GM08714 (cell line): ENCODE results near the gene OR1J4.

Experiments used
- H3K4me3 ChIP-seq: fragments of 200-500 bp; sonication (Bioruptor generic); 2 replicates; pipeline ENCODE4 v1.5.1; 2014; ENCODE audit warnings: mild to moderate bottlenecking, low read length, inconsistent platforms
- ZNF274 ChIP-seq: IDR thresholded peaks from 2 replicates; pipeline ENCODE4 v1.6.1; 2012; ENCODE audit warnings: mild to moderate bottlenecking, low read depth, low read length

Gene OR1J4

DNA sequence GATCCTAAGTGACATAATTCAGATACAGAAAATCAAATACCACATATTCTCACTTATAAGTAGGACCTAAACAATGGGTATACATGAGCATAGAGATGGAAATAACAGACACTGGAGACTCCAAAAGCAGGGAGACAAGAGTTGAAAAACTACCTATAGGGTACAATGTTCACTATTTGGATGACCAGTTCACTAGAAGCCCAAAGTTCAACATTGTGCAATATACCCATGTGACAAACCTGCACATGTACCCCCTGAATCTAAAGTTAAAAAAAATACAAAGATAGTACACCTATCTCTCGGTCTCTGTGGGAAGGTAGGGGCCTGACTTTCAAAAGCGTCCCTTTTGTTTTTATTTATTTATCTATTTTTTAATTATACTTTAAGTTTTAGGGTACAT is 19.8 kb downstream of the OR1J4 start:
- TF ChIP-seq ZNF274: no peak
- no peak overlapping the region for H3K4me3 ChIP-seq

DNA sequence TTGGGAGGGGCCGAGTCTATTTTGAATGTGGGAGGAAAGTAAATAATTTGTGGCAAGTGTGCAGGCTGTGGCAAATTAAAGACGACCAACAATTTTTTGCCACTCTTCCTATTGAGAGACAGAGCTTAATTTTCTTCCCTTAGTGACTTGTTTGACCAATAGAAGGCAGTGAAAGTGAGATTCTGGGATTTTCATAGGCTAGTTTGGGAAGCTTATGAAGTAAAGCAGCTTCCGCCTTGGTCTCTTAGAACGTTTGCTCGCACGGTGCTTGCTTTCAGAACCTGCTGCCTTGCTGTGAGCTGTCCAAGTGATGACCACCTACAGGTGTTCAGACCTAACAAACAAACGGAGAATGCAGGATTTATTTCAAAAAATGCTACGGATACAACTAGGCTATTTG is 27.3 kb downstream of the OR1J4 start:
- no peak overlapping the region for H3K4me3 ChIP-seq
- no peak for TF ChIP-seq ZNF274

GRCh38 chr9:122551371-122551770 is 32.4 kb downstream of the OR1J4 start:
- no peak overlapping the region for H3K4me3 ChIP-seq
- TF ChIP-seq ZNF274: no peak

DNA sequence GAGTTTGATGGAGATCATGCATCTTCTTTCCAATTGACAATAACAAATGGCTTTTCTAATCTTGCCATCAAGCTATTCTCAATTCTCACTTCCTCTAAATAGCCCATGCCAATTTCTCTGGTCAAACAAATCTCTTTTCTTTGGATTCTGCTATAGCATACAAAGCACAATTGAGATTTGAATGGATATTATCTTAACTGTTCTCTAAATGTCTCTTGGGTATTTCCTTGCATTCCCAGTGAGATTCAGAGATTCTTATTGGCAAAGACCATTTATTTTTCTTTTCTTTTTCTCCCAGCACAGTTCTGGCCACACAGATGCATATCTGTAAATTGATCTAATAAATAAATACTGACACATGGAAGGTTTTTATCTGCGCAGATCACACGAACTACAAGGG is 33.9 kb downstream of the OR1J4 start, which contains the start of gene OR1N2:
TSS of gene OR1N2 (plus strand) at position 301 of the 400 bp plus-strand sequence. CDS start 100 bp downstream, outside the sequence.
- H3K4me3 ChIP-seq: no peak within 1 kb of the TSS
- no peak for TF ChIP-seq ZNF274

DNA sequence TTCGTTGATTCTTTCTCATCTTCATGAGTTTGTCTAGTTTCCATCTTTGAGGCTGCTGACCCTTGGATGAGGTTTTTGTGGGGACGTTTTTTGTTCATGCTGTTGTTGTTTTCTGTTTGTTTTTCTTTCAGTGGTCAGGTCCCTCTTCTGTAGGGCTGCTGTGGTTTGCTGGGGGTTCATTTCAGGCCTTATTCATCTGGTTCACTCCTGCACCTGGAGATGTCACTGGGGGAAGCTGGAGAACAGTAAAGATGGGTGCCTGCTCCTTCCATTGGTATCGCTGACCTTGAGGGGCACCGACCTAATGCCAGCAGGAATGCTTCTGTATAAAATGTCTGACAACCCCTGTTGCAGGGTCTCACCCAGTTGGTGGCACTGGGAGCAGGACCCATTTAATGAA is 42.5 kb downstream of the OR1J4 start:
- H3K4me3 ChIP-seq: no peak overlapping the region
- no peak for TF ChIP-seq ZNF274

DNA sequence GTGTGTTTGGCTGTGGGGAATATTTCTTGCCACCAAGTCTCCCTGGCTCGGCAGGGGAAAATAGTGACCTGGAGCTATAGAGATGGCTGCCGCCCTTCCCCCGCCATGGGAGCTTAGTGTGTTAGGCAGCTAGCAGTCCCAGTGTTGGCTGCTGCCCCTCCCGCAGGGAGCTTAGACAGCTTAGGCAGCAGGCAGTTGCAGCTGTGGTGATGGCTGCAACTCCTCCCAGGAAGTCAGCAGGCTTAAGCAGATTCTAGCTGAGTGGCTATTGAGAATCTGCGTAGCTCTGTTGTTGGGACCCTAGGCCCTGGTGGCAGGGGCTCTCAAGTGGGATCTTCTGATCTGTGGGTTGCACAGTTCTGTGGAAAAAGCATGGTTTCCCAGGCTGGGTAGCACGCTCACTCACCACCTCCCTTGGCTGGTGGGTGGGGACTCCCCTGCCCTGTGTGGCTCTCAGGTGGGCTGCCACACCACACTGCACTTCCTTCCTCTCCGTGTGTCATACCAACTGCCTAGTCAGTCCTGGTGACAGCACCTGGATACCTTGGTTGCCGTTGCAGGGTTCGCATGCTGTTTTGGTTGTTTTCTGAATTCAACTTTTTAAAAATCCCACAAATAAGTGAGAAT is 43.3 kb downstream of the OR1J4 start:
- TF ChIP-seq ZNF274: no peak

DNA sequence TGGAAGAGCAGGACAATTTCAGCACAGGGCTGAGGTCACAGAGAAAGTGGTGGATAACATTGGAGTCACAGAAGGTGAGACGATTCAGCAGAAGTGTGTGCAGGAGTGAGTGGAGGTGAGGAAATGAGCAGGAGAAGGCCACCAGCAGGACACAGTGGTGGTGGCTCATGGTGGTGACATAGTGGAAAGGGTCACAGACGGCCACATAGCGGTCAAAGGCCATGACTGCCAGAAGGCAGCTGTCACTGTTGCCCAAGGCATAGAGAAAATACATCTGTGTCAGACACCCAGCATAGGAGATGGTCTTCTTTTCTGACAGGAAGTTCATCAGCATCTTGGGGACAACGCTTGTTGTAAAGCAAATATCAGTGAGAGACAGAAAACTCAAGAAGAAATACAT is 49.0 kb downstream of the OR1J4 start:
- TF ChIP-seq ZNF274: no peak
- H3K4me3 ChIP-seq: no peak overlapping the region

More for the DNA sequence above, 43.3 kb downstream of the OR1J4 start:
- H3K4me3 ChIP-seq: no peak overlapping the region
